GM18867 (cell line): ENCODE data around the gene FAM47C.
A peak's percentile ranks its signal among the peaks of the same experiment; 100 is the strongest.
"Not testable (repeated sequence)": the region's sequence is repeated elsewhere in the genome, so short reads cannot be mapped to it uniquely, and the experiment has no call there.

Experiments
- ATAC-seq: cut with Tn5 transposase; IDR thresholded peaks from one replicate; pipeline ENCODE4 v1.9.1; 2021; ENCODE audit warnings: mild to moderate bottlenecking, moderate library complexity; ENCODE audit not compliant: unreplicated experiment

FAM47C gene

GRCh38 chrX:37008182-37008581, at the start of gene FAM47C:
TSS of gene FAM47C (plus strand) at chrX:37008366. CDS start at chrX:37008411, 45 bp downstream.
- not testable (repeated sequence) for ATAC-seq

- ATAC-seq = no peak
Observed at GRCh38 chrX:36961590-36961989, 46.6 kb upstream of the FAM47C start.

GRCh38 chrX:36963069-36963808, 44.9 kb upstream of the FAM47C start:
- ATAC-seq = no peak

GRCh38 chrX:36963852-36964251, 44.3 kb upstream of the FAM47C start:
- ATAC-seq = no peak

- ATAC-seq = no peak
Observed at GRCh38 chrX:36973575-36973974, 34.6 kb upstream of the FAM47C start.

GRCh38 chrX:36974911-36975310, 33.3 kb upstream of the FAM47C start:
- no peak for ATAC-seq

GRCh38 chrX:36978886-36979285, 29.3 kb upstream of the FAM47C start:
- ATAC-seq = no peak

- ATAC-seq = no peak
Observed at GRCh38 chrX:36983831-36984230, 24.3 kb upstream of the FAM47C start.

GRCh38 chrX:36985416-36986209, 22.6 kb upstream of the FAM47C start:
- ATAC-seq = not testable (repeated sequence)

GRCh38 chrX:36986231-36986630, 21.9 kb upstream of the FAM47C start:
- ATAC-seq = no peak

- ATAC-seq = not testable (repeated sequence)
Observed at GRCh38 chrX:36987212-36987611, 21.0 kb upstream of the FAM47C start.

- ATAC-seq = no peak
Observed at GRCh38 chrX:37000140-37000539, 8.0 kb upstream of the FAM47C start.

- ATAC-seq = no peak
Observed at GRCh38 chrX:37010496-37010895, 2.3 kb downstream of the FAM47C start.

GRCh38 chrX:37034260-37034659, 26.1 kb downstream of the FAM47C start:
- not testable (repeated sequence) for ATAC-seq

GRCh38 chrX:37036674-37037220, 28.6 kb downstream of the FAM47C start:
- not testable (repeated sequence) for ATAC-seq

- ATAC-seq = not testable (repeated sequence)
Observed at GRCh38 chrX:37038814-37039213, 30.6 kb downstream of the FAM47C start.

- ATAC-seq = not testable (repeated sequence)
Observed at GRCh38 chrX:37042956-37043885, 35.1 kb downstream of the FAM47C start.

- ATAC-seq = no peak
Observed at GRCh38 chrX:37047776-37048175, 39.6 kb downstream of the FAM47C start.

GRCh38 chrX:37057572-37057971, 49.4 kb downstream of the FAM47C start:
- ATAC-seq = not testable (repeated sequence)

- peak; percentile 88 for ATAC-seq
Observed at GRCh38 chrX:37060999-37061398, 52.8 kb downstream of the FAM47C start.
